ENCODE data around the gene TMEM60. TPM values are rescaled to one million over a fixed set of nuclear protein-coding genes. Genes with fewer than 3 reads are reported as not detected.

The TMEM60 gene
- total and polyA plus RNA-seq, 2 of the 13 experiments (the other 11 are each of a cell fraction or from before 2014, with no cell fraction given), result 25.6 to 27.7 TPM

DNA sequence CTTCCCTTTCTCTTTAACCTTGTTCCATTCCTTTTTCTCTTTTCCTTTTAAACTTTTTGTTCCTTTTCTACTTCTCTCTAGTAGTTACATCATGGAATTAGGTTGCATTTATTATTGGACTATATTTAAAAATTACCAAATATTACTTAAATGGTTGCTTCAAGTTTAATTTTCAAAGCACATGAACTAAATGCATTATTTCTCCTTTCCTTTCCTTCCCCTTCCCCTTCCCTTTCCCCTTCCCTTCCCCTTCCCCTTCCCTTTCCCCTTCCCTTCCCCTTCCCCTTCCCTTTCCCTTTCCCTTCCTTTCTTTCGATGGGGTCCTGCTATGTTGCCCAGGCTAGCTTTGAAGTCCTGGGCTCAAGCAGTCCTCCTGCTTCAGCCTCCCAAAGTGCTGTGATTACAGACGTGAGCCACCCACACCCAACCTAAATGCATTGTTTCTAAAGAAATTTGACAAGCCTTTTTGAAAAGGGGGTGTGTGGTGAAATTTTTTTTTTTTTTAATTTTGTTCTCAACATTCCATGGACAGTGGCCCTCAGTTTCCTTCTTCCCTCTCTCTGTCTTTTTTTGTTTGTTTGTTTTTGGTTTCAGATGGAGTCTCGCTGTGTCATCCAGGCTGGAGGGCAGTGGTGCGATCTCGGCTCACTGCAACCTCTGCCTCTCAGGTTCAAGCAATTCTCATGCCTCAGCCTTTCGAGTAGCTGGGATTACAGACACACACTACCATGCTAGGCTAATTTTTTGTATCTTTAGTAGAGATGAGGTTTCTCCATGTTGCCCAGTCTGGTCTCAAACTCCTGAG lies 31.2 kb downstream of the TMEM60 start:
- DNase-seq (ENCODE audit: low spot score) (no peak), ATAC-seq (no peak; the same call in 2 of the 3 replicates), FAIRE-seq (no peak)
- no TSS peak for BruUV-seq (replicated peaks)
- Histone ChIP-seq H3K27ac (ENCODE audit: extremely low read length, insufficient read depth, low read length) (no peak overlapping the region), H3K9me3 (ENCODE audit: low read length) (no peaks in the 10 kb centered on the region), H2AFZ (ENCODE audit: low read length) (no peak overlapping the region), H3K79me2 (ENCODE audit: insufficient read depth, low read length) (peaks cover 26% of the 10 kb centered on the region), H3K9ac (ENCODE audit: insufficient read depth, low read depth, low read length) (no peak overlapping the region), H3K36me3 (replicated peaks in 1 of 2; ENCODE audit: control insufficient read depth in 1 of 2, insufficient read depth in 2 of 2, low read length in 2 of 2) (peaks cover 3 to 12% of the 10 kb centered on the region in 2 experiments; a peak in 3 of 5 replicates), H3K4me3 (replicated peaks in 1 of 3; ENCODE audit: insufficient read depth in 1 of 3, low read depth in 2 of 3, low read length in 3 of 3) (no peak overlapping the region; a peak in 1 of 6 replicates), H3K4me1 (ENCODE audit: insufficient read depth, low read length) (peaks cover 25% of the 10 kb centered on the region), H3K4me2 (ENCODE audit: low read depth, low read length) (0 out of 2 replicates have a peak overlapping the region, but pooled peaks have one; percentile 41), H4K20me1 (ENCODE audit: insufficient read depth, low read length) (no peaks in the 10 kb centered on the region), H3K27me3 (ENCODE audit: control insufficient read depth in 1 of 2, insufficient read depth in 2 of 2, low read length in 2 of 2) (no peaks in the 10 kb centered on the region)
- ChIA-PET CTCF (ENCODE audit: low intra/inter-chr PET ratio, low total read pairs) (no interaction called here), POLR2A (no interaction called here)
- intact Hi-C loops (cut with micrococcal nuclease; ENCODE audit: unreplicated experiment), result no loop called here
- in situ Hi-C loops (cut with HindIII; ENCODE audit: extremely low pct_ligation_motif_present, low pct_unique_long_range_greater_than_20kb), result no loop called here
- 92% methylated on average over 6 of the region's 6 CpGs for WGBS (ENCODE audit: low lambda C conversion rate)
- TF ChIP-seq PCBP1 (IDR thresholded peaks at IDR 0.05; ENCODE audit: borderline replicate concordance, low read depth, low read length) (peak; percentile 95), ZNF121 (CRISPR knock-in tag; IDR thresholded peaks at IDR 0.05) (peak; percentile 83), NR2F6 (IDR thresholded peaks at IDR 0.05) (no peak), NR2F6 (CRISPR knock-in tag; IDR thresholded peaks at IDR 0.05) (no peak), ZNF512 (CRISPR knock-in tag; IDR thresholded peaks at IDR 0.05) (0 out of 2 replicates have a peak, but pooled peaks have one; percentile 49), HNRNPK (IDR thresholded peaks at IDR 0.05; ENCODE audit: low read depth, low read length, poor library complexity, severe bottlenecking) (peak; percentile 99), ATF7 (IDR thresholded peaks at IDR 0.05) (no peak), ATF7 (CRISPR knock-in tag; IDR thresholded peaks at IDR 0.05) (no peak), SOX13 (IDR thresholded peaks at IDR 0.05) (no peak), SOX13 (CRISPR knock-in tag; conservative IDR thresholded peaks at IDR 0.05 in 1 of 2, IDR thresholded peaks at IDR 0.05 in 1 of 2) (no peak), PCBP2 (optimal IDR thresholded peaks at IDR 0.05; ENCODE audit: low read depth, low read length, poor library complexity, severe bottlenecking) (peak; percentile 59), ZC3H13 (CRISPR knock-in tag; IDR thresholded peaks at IDR 0.05) (no peak)
- TF ChIP-seq, protein P1, sequence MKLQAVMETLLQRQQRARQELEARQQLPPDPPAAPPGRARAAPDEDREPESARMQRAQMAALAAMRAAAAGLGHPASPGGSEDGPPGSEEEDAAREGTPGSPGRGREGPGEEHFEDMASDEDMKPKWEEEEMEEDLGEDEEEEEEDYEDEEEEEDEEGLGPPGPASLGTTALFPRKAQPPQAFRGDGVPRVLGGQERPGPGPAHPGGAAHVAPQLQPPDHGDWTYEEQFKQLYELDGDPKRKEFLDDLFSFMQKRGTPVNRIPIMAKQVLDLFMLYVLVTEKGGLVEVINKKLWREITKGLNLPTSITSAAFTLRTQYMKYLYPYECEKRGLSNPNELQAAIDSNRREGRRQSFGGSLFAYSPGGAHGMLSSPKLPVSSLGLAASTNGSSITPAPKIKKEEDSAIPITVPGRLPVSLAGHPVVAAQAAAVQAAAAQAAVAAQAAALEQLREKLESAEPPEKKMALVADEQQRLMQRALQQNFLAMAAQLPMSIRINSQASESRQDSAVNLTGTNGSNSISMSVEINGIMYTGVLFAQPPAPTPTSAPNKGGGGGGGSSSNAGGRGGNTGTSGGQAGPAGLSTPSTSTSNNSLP (IDR thresholded peaks at IDR 0.05; ENCODE audit: low read depth, low read length), result 0 out of 2 replicates have a peak, but pooled peaks have one; percentile 1
- TF ChIP-seq, protein P2, sequence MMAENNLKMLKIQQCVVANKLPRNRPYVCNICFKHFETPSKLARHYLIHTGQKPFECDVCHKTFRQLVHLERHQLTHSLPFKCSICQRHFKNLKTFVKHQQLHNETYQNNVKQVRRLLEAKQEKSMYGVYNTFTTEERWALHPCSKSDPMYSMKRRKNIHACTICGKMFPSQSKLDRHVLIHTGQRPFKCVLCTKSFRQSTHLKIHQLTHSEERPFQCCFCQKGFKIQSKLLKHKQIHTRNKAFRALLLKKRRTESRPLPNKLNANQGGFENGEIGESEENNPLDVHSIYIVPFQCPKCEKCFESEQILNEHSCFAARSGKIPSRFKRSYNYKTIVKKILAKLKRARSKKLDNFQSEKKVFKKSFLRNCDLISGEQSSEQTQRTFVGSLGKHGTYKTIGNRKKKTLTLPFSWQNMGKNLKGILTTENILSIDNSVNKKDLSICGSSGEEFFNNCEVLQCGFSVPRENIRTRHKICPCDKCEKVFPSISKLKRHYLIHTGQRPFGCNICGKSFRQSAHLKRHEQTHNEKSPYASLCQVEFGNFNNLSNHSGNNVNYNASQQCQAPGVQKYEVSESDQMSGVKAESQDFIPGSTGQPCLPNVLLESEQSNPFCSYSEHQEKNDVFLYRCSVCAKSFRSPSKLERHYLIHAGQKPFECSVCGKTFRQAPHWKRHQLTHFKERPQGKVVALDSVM (CRISPR knock-in tag; IDR thresholded peaks at IDR 0.05), result peak; percentile 40; the same call in 1 of the 2 replicates

Data from HepG2 (cell line).